Tibial nerve (tissue), 4 donors: ENCODE results near the gene IGF2BP1. TPM values are rescaled to one million over a fixed set of nuclear protein-coding genes. Genes with fewer than 3 reads are reported as not detected.

Experiments used
- DNase-seq, 2 donors: peaks; one replicate each; pipeline ENCODE4 v3.0.0-alpha.2; 2019; ENCODE audit warnings: low spot score in 2 of 2
- H3K27ac ChIP-seq, 4 donors: fragments of 200-600 bp; sonication (generic) in 3 of 4; one replicate each; pipeline ENCODE4 v1.5.1; 2017 to 2019; ENCODE audit warnings: mild to moderate bottlenecking in 1 of 4
- H3K27me3 ChIP-seq, 2 donors: fragments of 200-600 bp; sonication (generic) in 1 of 2; one replicate each; pipeline versions ENCODE4 v1.5.1 to v1.6.0; 2017 to 2019
- H3K36me3 ChIP-seq, 3 donors: fragments of 200-600 bp; sonication (generic); one replicate each; pipeline ENCODE4 v1.5.1; 2018 to 2019
- H3K4me1 ChIP-seq, 4 donors: fragments of 200-600 bp; sonication (generic) in 3 of 4; one replicate each; pipeline ENCODE4 v1.5.1; 2017 to 2019
- H3K4me3 ChIP-seq, 4 donors: fragments of 200-600 bp; sonication (generic) in 3 of 4; one replicate each; pipeline ENCODE4 v1.5.1; 2017 to 2019; ENCODE audit warnings: mild to moderate bottlenecking in 1 of 4, moderate library complexity in 1 of 4
- H3K9me3 ChIP-seq, 4 donors: fragments of 200-600 bp; sonication (generic) in 3 of 4; one replicate each; pipeline ENCODE4 v1.5.1; 2017 to 2019
- CTCF ChIP-seq, 5 experiments: fragments of 200-600 bp in 3 of 5; fragments of 450-650 bp in 2 of 5; sonication (generic) in 3 of 5; IDR thresholded peaks; one replicate each; pipeline ENCODE4 v1.5.1; 2016 to 2019; ENCODE audit warnings: antibody characterized with exemption in 5 of 5, mild to moderate bottlenecking in 3 of 5, moderate library complexity in 2 of 5
- EP300 ChIP-seq, 2 donors: sonication (generic); formaldehyde crosslinking; IDR thresholded peaks; one replicate each; pipeline ENCODE4 v1.6.1; 2017; ENCODE audit warnings: antibody characterized with exemption in 2 of 2, mild to moderate bottlenecking in 1 of 2
- POLR2A ChIP-seq, 2 donors: fragments of 450-650 bp; IDR thresholded peaks; one replicate each; pipeline ENCODE4 v1.6.1; 2017; ENCODE audit warnings: antibody characterized with exemption in 2 of 2, mild to moderate bottlenecking in 2 of 2, moderate library complexity in 2 of 2
- WGBS, 2 donors: methylation state at CpG; one replicate each; pipeline ENCODE4 v1.1.5; 2018; 5-methylcytosine and 5-hydroxymethylcytosine counted together
- total RNA-seq, 4 donors: library from RNA; depleted of rRNA; stranded (reverse); fragments of >200 nt; gene quantifications; one replicate each; pipeline ENCODE4 v1.1.0, GENCODE V29; 2016

The IGF2BP1 gene
- total RNA-seq, 4 donors from 2014 or later, result not detected

GRCh38 chr17:49031965-49032928 is 35.1 kb downstream of the IGF2BP1 start:
- WGBS, 2 donors, result 35 to 39% methylated on average over 11 of the region's 11 CpGs
- H3K27me3 ChIP-seq, result peaks cover 0 to 40% of the 10 kb centered on the region in 2 donors
- peaks cover 0 to 6% (median 0%) of the 10 kb centered on the region in 4 donors for H3K4me1 ChIP-seq
- no peak overlapping the region for H3K4me3 ChIP-seq
- peak in 1 of 2 donors; percentile 27 for DNase-seq
- H3K27ac ChIP-seq, result no peak overlapping the region
- H3K36me3 ChIP-seq, result no peaks in the 10 kb centered on the region
- H3K9me3 ChIP-seq, result no peaks in the 10 kb centered on the region
- TF ChIP-seq CTCF (IDR thresholded peaks at IDR 0.05) (peak; percentile 46 to 64 (median 54)), POLR2A (IDR thresholded peaks at IDR 0.05) (no peak)

- no peaks in the 10 kb centered on the region for H3K9me3 ChIP-seq
- H3K4me3 ChIP-seq, result peak overlapping the region in 1 of 4 donors; percentile 26
- no peak overlapping the region for H3K27ac ChIP-seq
- peaks cover 0 to 52% of the 10 kb centered on the region in 2 donors for H3K27me3 ChIP-seq
- no peak for TF ChIP-seq POLR2A (IDR thresholded peaks at IDR 0.05)
- no peak for TF ChIP-seq EP300 (IDR thresholded peaks at IDR 0.05)
- peak; percentile 60 to 77 (median 65) for TF ChIP-seq CTCF (IDR thresholded peaks at IDR 0.05)
- peaks cover 0 to 6% (median 0%) of the 10 kb centered on the region in 4 donors for H3K4me1 ChIP-seq
- WGBS, 2 donors, result 43 to 56% methylated on average over 26 to 42 of the region's 42 CpGs
- peak in 1 of 2 donors; percentile 54 for DNase-seq
- H3K36me3 ChIP-seq, result no peaks in the 10 kb centered on the region
Observed at GRCh38 chr17:49035470-49036269, 38.5 kb downstream of the IGF2BP1 start.

GRCh38 chr17:49036270-49036626 is 39.1 kb downstream of the IGF2BP1 start:
- H3K4me3 ChIP-seq, result peak overlapping the region in 1 of 4 donors; percentile 26

GRCh38 chr17:49038138-49038537 is 41.0 kb downstream of the IGF2BP1 start:
- TF ChIP-seq POLR2A (IDR thresholded peaks at IDR 0.05) (no peak), EP300 (IDR thresholded peaks at IDR 0.05) (no peak), CTCF (IDR thresholded peaks at IDR 0.05) (no peak)
- H3K27ac ChIP-seq, result no peak overlapping the region
- H3K9me3 ChIP-seq, result no peaks in the 10 kb centered on the region
- peaks cover 0 to 36% of the 10 kb centered on the region in 2 donors for H3K27me3 ChIP-seq
- no peak for DNase-seq
- no peak overlapping the region for H3K4me3 ChIP-seq
- no peaks in the 10 kb centered on the region for H3K36me3 ChIP-seq
- H3K4me1 ChIP-seq, result peaks cover 0 to 6% (median 0%) of the 10 kb centered on the region in 4 donors
- 79 to 99% methylated on average over 8 of the region's 8 CpGs for whole genome bisulfite sequencing, 2 donors

More at GRCh38 chr17:49036270-49036626, 39.1 kb downstream of the IGF2BP1 start:
- H3K4me1 ChIP-seq, result peaks cover 0 to 6% (median 0%) of the 10 kb centered on the region in 4 donors
- peaks cover 0 to 46% of the 10 kb centered on the region in 2 donors for H3K27me3 ChIP-seq
- H3K36me3 ChIP-seq, result no peaks in the 10 kb centered on the region
- no peak for TF ChIP-seq POLR2A (IDR thresholded peaks at IDR 0.05)
- TF ChIP-seq CTCF (IDR thresholded peaks at IDR 0.05), result no peak
- TF ChIP-seq EP300 (IDR thresholded peaks at IDR 0.05), result no peak
- DNase-seq, result no peak
- WGBS, 2 donors, result 89 to 92% methylated on average over 13 of the region's 13 CpGs
- no peaks in the 10 kb centered on the region for H3K9me3 ChIP-seq
- no peak overlapping the region for H3K27ac ChIP-seq
